Measurements from ENCODE around the gene PLPP7. TPM values are rescaled to one million over a fixed set of nuclear protein-coding genes. Genes with fewer than 3 reads are reported as not detected.
"Not testable (repeated sequence)": the region's sequence is repeated elsewhere in the genome, so short reads cannot be mapped to it uniquely, and the experiment has no call there.

PLPP7 gene
- total RNA-seq, 1 donor from 2014 or later: 15.8 TPM

GRCh38 chr9:131324736-131325679 is 35.5 kb downstream of the PLPP7 start:
- no peak for TF ChIP-seq CTCF (IDR thresholded peaks at IDR 0.05)
- Histone ChIP-seq H3K4me3 (no peak overlapping the region), H3K27ac (no peak overlapping the region), H3K9me3 (no peaks in the 10 kb centered on the region), H3K4me1 (no peaks in the 10 kb centered on the region), H3K36me3 (no peaks in the 10 kb centered on the region), H3K27me3 (no peaks in the 10 kb centered on the region)
- intact Hi-C loops (cut with DNase I): no loop called here
- no peak for DNase-seq (ENCODE audit: low spot score in 2 of 2)

GRCh38 chr9:131329241-131329641 is 39.7 kb downstream of the PLPP7 start:
- Histone ChIP-seq H3K27me3 (no peaks in the 10 kb centered on the region), H3K4me1 (peaks cover 0 to 2% of the 10 kb centered on the region in 2 donors), H3K4me3 (no peak overlapping the region), H3K9me3 (no peaks in the 10 kb centered on the region), H3K36me3 (no peaks in the 10 kb centered on the region), H3K27ac (no peak overlapping the region)
- intact Hi-C loops (cut with DNase I): no loop called here
- DNase-seq (ENCODE audit: low spot score in 2 of 2): no peak
- no peak for TF ChIP-seq CTCF (IDR thresholded peaks at IDR 0.05)

DNA sequence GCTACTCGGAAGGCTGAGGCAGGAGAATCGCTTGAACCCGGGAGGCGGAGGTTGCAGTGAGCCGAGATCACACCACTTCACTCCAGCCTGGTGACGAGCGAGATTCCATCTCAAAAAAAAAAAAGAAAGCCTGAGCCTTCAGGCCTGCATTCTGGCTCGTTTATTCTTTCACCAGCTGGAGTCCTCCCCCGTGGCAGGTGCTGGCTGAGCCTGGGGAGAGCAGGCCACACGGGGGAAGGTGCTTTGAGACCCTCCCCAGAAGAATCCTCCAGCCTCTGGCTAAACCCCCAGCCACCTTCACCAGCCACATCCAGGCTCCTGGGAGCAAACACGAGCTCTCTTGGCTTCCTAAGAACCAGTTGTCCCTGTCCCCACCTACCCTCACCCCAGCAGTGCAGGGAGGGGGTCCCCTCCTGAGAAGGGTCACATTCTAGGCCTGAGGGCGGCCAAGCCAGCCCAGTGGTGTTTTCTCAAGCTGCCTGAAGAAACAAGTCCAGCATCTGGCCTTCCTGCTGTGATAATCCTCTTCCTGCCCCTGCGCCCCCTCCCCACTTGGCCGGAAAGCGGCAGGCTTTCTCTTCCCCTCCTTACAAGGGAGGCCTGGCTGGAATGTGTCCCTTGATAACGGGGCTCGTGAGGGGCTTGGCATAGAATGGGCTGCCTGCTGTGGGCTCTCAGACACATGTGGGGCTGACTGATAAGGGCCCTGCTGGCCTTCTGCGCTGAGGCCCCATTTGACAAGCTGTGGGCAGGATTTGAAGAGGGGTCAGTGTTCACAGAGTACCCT is 41.5 kb downstream of the PLPP7 start:
- intact Hi-C loops (cut with DNase I): no loop called here
- no peak for DNase-seq (ENCODE audit: low spot score in 2 of 2)
- no peak for TF ChIP-seq CTCF (IDR thresholded peaks at IDR 0.05)

GRCh38 chr9:131331996-131332395 is 42.5 kb downstream of the PLPP7 start:
- H3K4me3 ChIP-seq; H3K9me3 ChIP-seq; H3K27me3 ChIP-seq; H3K27ac ChIP-seq; intact Hi-C loops (cut with DNase I); H3K36me3 ChIP-seq; DNase-seq (ENCODE audit: low spot score in 2 of 2); H3K4me1 ChIP-seq: not testable (repeated sequence)

More for the DNA sequence above, 41.5 kb downstream of the PLPP7 start:
- Histone ChIP-seq H3K9me3 (no peaks in the 10 kb centered on the region), H3K4me3 (no peak overlapping the region), H3K27me3 (no peaks in the 10 kb centered on the region), H3K4me1 (peaks cover 0 to 9% of the 10 kb centered on the region in 2 donors), H3K27ac (no peak overlapping the region), H3K36me3 (no peaks in the 10 kb centered on the region)

- H3K4me1 ChIP-seq: peaks cover 0 to 9% of the 10 kb centered on the region in 2 donors
- TF ChIP-seq CTCF (IDR thresholded peaks at IDR 0.05): no peak
- H3K9me3 ChIP-seq: no peaks in the 10 kb centered on the region
- H3K27ac ChIP-seq: no peak overlapping the region
- H3K36me3 ChIP-seq: no peaks in the 10 kb centered on the region
- H3K27me3 ChIP-seq: no peaks in the 10 kb centered on the region
- intact Hi-C loops (cut with DNase I): no loop called here
- no peak for DNase-seq (ENCODE audit: low spot score in 2 of 2)
- H3K4me3 ChIP-seq: no peak overlapping the region
Measured at GRCh38 chr9:131333771-131334628, 44.5 kb downstream of the PLPP7 start.

All from ascending aorta (tissue), 2 donors.